Endothelial cell of umbilical vein (primary cell): ENCODE data around the gene UNCX. TPM values are rescaled to one million over a fixed set of nuclear protein-coding genes. Genes with fewer than 3 reads are reported as not detected.

Experiments
- BruUV-seq: library from RNA; stranded (reverse); fragments of 400-500 nt; replicated peaks from 2 replicates; lab custom pipeline; 2021; lab: Mats Ljungman, UMichigan
- CTCF ChIA-PET: fragments of 300-600, 350-600 bp; sonication (Branson Sonifier 250); formaldehyde crosslinking; loops from one replicate; lab custom pipeline; 2021; ENCODE audit warnings: antibody characterized with exemption, inconsistent platforms; lab: Charles Lee
- POLR2A ChIA-PET: fragments of 300-600, 350-600 bp; sonication (Branson Sonifier 250); formaldehyde crosslinking; loops from one replicate; lab custom pipeline; 2021; ENCODE audit warnings: antibody characterized with exemption, inconsistent platforms; lab: Charles Lee
- DNase-seq: peaks from one replicate; pipeline ENCODE4 v3.0.0-alpha.2; 2011; ENCODE audit warnings: low read depth, low spot score
- FAIRE-seq: peaks from 2 replicates; lab custom pipeline; 2011; peaks lifted over from hg19 to GRCh38; lab: Jason Lieb, UNC
- H2AFZ ChIP-seq: 2 replicates; pipeline ENCODE4 v1.6.0; 2012; ENCODE audit warnings: low read depth, low read length, control low read depth, inconsistent platforms
- H3K27ac ChIP-seq: 2 replicates; pipeline ENCODE4 v1.5.1; 2011; ENCODE audit warnings: low read depth, mild to moderate bottlenecking, control low read depth, low read length, moderate library complexity; ENCODE audit not compliant: insufficient read depth
- H3K27me3 ChIP-seq, 2 experiments: 2 replicates each; pipeline versions ENCODE4 v1.6.0 to v1.6.1; 2011; ENCODE audit warnings: low read length in 2 of 2, mixed read lengths in 1 of 2; ENCODE audit not compliant: control insufficient read depth in 2 of 2, insufficient read depth in 2 of 2
- H3K36me3 ChIP-seq, 2 experiments: 2 replicates in 1 of 2; 3 replicates in 1 of 2; pipeline ENCODE4 v1.5.1; 2011; ENCODE audit warnings: low read length in 2 of 2, mild to moderate bottlenecking in 1 of 2, moderate library complexity in 1 of 2; ENCODE audit not compliant: control insufficient read depth in 2 of 2, insufficient read depth in 2 of 2; ENCODE audit errors: extremely low read depth in 1 of 2
- H3K4me1 ChIP-seq: 3 replicates; pipeline ENCODE4 v1.5.1; 2011; ENCODE audit warnings: mild to moderate bottlenecking, low read length; ENCODE audit not compliant: control insufficient read depth, insufficient read depth; ENCODE audit errors: extremely low read depth
- H3K4me2 ChIP-seq: 2 replicates; pipeline ENCODE4 v1.6.1; 2011; ENCODE audit warnings: low read length, control low read depth, mixed read lengths; ENCODE audit not compliant: insufficient read depth
- H3K4me3 ChIP-seq, 3 experiments: fragments of 200-600 bp in 1 of 3; sonication (generic), shearing (Covaris generic) in 1 of 3; replicated peaks in 1 of 3; 2 replicates each; pipeline ENCODE4 v1.5.1; 2011 to 2016; ENCODE audit warnings: control low read depth in 3 of 3, low read length in 3 of 3, mild to moderate bottlenecking in 2 of 3, inconsistent platforms in 1 of 3, low read depth in 1 of 3, moderate library complexity in 1 of 3; ENCODE audit not compliant: insufficient read depth in 1 of 3
- H3K79me2 ChIP-seq: 2 replicates; pipeline ENCODE4 v1.6.0; 2012; ENCODE audit warnings: low read length, inconsistent platforms; ENCODE audit not compliant: control insufficient read depth, insufficient read depth
- H3K9ac ChIP-seq: replicated peaks from 2 replicates; pipeline ENCODE3; 2011; ENCODE audit warnings: low read length, control low read depth; ENCODE audit not compliant: insufficient read depth; ENCODE audit errors: extremely low read depth
- H3K9me1 ChIP-seq: replicated peaks from 3 replicates; pipeline ENCODE4 v1.6.0; 2011; ENCODE audit warnings: mild to moderate bottlenecking, low read length; ENCODE audit not compliant: control insufficient read depth, insufficient read depth; ENCODE audit errors: extremely low read depth
- H3K9me3 ChIP-seq: replicated peaks from 2 replicates; pipeline ENCODE4 v1.5.1; 2012; ENCODE audit warnings: low read length, inconsistent platforms; ENCODE audit not compliant: control insufficient read depth, insufficient read depth
- H4K20me1 ChIP-seq: replicated peaks from 2 replicates; pipeline ENCODE3; 2011; ENCODE audit warnings: mild to moderate bottlenecking, low read length; ENCODE audit not compliant: control insufficient read depth, insufficient read depth; ENCODE audit errors: extremely low read depth
- EZH2 ChIP-seq: IDR thresholded peaks from 2 replicates; pipeline ENCODE4 v1.6.1; 2012; ENCODE audit warnings: borderline replicate concordance, low read depth, mild to moderate bottlenecking, moderate library complexity, low read length, inconsistent platforms; ENCODE audit not compliant: severe bottlenecking
- FOS ChIP-seq: IDR thresholded peaks from 2 replicates; pipeline ENCODE4 v1.6.1; 2011; ENCODE audit warnings: mild to moderate bottlenecking, low read length, moderate library complexity, borderline replicate concordance; ENCODE audit not compliant: insufficient read depth
- GATA2 ChIP-seq: IDR thresholded peaks from 2 replicates; pipeline ENCODE4 v1.7.0; 2011; ENCODE audit warnings: low read depth, mild to moderate bottlenecking, moderate library complexity, mixed read lengths, low read length; ENCODE audit not compliant: insufficient read length, insufficient read depth
- JUN ChIP-seq: IDR thresholded peaks from 2 replicates; pipeline ENCODE4 v1.6.1; 2011; ENCODE audit warnings: borderline replicate concordance, low read depth; ENCODE audit not compliant: insufficient read length, insufficient read depth
- MYC ChIP-seq: IDR thresholded peaks from one replicate; pipeline ENCODE4 v1.6.1; 2011; ENCODE audit warnings: mild to moderate bottlenecking, low read depth, low read length
- POLR2A ChIP-seq: IDR thresholded peaks from 2 replicates; pipeline ENCODE4 v1.6.1; 2012; ENCODE audit warnings: low read depth, mild to moderate bottlenecking, control low read depth, low read length
- POLR2AphosphoS5 ChIP-seq: IDR thresholded peaks from 2 replicates; pipeline ENCODE4 v1.6.1; 2012; ENCODE audit warnings: low read depth, mild to moderate bottlenecking, control low read depth, low read length, moderate library complexity; ENCODE audit not compliant: insufficient read depth
- dilution Hi-C: fragments of 300-500 bp; cut with MboI; formaldehyde crosslinking; loops from one replicate; pipeline ENCODE4 v1.15.0; 2019; ENCODE audit warnings: low sequenced_read_pairs; ENCODE audit not compliant: extremely low pct_ligation_motif_present
- intact Hi-C: fragments of 100-400 bp; cut with micrococcal nuclease; formaldehyde crosslinking; loops from one replicate; pipeline ENCODE4 v1.10.0; 2022
- polyA plus RNA-seq, 4 experiments: library from polyadenylated mRNA; depleted of rRNA in 3 of 4; stranded (reverse) in 3 of 4; unstranded in 1 of 4; fragments of >200 nt; gene quantifications; 2 replicates each; pipeline versions ENCODE4 v1.2.1 to v1.2.3, GENCODE V29; 2011 to 2012; ENCODE audit warnings: missing spikeins in 1 of 4
- total RNA-seq: library from RNA; stranded (reverse); gene quantifications from 2 replicates; pipeline ENCODE4 v1.2.3, GENCODE V29; 2021
- TF ChIP-seq, protein P1 (sequence below): IDR thresholded peaks from 2 replicates; pipeline ENCODE4 v1.6.1; 2011; ENCODE audit not compliant: insufficient read depth, insufficient read length
- TF ChIP-seq, protein P2 (sequence below), 2 donors: IDR thresholded peaks; 1 replicate in 1 of 2; 2 replicates in 1 of 2; pipeline ENCODE4 v1.5.1; 2011; ENCODE audit warnings: low read length in 2 of 2, mild to moderate bottlenecking in 2 of 2, moderate library complexity in 2 of 2, control low read depth in 1 of 2, inconsistent platforms in 1 of 2, low read depth in 1 of 2; ENCODE audit not compliant: insufficient read depth in 1 of 2; ENCODE audit errors: extremely low read depth in 1 of 2

UNCX gene
- total and polyA plus RNA-seq, 2 donors (not counting 3 experiments of a cell fraction or from before 2014, with no cell fraction given), result not detected

DNA sequence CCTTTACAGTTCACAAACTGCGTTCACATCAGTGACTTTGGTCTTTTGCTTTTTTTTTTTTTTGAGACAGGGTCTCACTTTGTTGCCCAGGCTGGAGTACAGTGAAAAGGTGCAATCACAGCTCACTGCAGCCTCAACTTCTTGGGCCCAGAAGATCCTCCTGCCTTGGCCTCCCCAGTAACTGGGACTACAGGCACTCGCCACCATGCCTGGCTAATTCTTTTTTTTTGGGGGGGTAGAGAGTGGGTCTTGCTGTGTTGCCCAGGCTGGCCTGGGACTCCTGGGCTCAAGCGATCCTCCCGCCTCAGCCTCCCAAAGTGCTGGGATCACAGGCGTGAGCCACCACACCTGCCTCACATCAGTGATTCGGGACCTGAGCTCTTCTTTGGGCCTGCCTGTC is 35.7 kb upstream of the UNCX start:
- Histone ChIP-seq H3K27ac (no peak overlapping the region), H3K36me3 (no peaks in the 10 kb centered on the region), H2AFZ (no peak overlapping the region), H3K9ac (no peak overlapping the region), H4K20me1 (no peaks in the 10 kb centered on the region), H3K4me2 (no peak overlapping the region), H3K9me1 (no peaks in the 10 kb centered on the region), H3K27me3 (no peaks in the 10 kb centered on the region), H3K79me2 (no peaks in the 10 kb centered on the region), H3K9me3 (no peaks in the 10 kb centered on the region), H3K4me1 (peaks cover 8% of the 10 kb centered on the region), H3K4me3 (no peak overlapping the region)
- dilution Hi-C loops (no loop called here), intact Hi-C loops (no loop called here)
- FAIRE-seq, result no peak
- no TSS peak for BruUV-seq
- CTCF ChIA-PET, result interaction anchor here (0.6 kb wide), 1 partner anchor 216 kb away, joined by 3 read pairs; no protein-coding TSS in a partner anchor
- POLR2A ChIA-PET, result no interaction called here
- TF ChIP-seq GATA2, result no peak
- TF ChIP-seq, protein P1, sequence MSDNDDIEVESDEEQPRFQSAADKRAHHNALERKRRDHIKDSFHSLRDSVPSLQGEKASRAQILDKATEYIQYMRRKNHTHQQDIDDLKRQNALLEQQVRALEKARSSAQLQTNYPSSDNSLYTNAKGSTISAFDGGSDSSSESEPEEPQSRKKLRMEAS, result no peak
- no peak for TF ChIP-seq FOS
- TF ChIP-seq JUN, result no peak
- no peak for TF ChIP-seq POLR2AphosphoS5
- no peak for TF ChIP-seq MYC
- no peak for TF ChIP-seq POLR2A
- no peak for TF ChIP-seq EZH2
- TF ChIP-seq, protein P2, sequence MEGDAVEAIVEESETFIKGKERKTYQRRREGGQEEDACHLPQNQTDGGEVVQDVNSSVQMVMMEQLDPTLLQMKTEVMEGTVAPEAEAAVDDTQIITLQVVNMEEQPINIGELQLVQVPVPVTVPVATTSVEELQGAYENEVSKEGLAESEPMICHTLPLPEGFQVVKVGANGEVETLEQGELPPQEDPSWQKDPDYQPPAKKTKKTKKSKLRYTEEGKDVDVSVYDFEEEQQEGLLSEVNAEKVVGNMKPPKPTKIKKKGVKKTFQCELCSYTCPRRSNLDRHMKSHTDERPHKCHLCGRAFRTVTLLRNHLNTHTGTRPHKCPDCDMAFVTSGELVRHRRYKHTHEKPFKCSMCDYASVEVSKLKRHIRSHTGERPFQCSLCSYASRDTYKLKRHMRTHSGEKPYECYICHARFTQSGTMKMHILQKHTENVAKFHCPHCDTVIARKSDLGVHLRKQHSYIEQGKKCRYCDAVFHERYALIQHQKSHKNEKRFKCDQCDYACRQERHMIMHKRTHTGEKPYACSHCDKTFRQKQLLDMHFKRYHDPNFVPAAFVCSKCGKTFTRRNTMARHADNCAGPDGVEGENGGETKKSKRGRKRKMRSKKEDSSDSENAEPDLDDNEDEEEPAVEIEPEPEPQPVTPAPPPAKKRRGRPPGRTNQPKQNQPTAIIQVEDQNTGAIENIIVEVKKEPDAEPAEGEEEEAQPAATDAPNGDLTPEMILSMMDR (IDR thresholded peaks at IDR 0.05; ENCODE audit: extremely low read depth in 1 of 2, insufficient read depth in 1 of 2, low read depth in 1 of 2, low read length in 2 of 2), result no peak
- DNase-seq, result no peak
